ENCODE data around the gene LRRC7. TPM values are rescaled to one million over a fixed set of nuclear protein-coding genes. Genes with fewer than 3 reads are reported as not detected.

Gene LRRC7
- total RNA-seq, 4 donors from 2014 or later = 11.1 to 21.3 (median 14.1) TPM

GRCh38 chr1:69686367-69686984 is 118.8 kb downstream of the LRRC7 start:
- no peak overlapping the region for H3K27ac ChIP-seq
- no peaks in the 10 kb centered on the region for H3K36me3 ChIP-seq
- H3K4me3 ChIP-seq = no peak overlapping the region
- no peaks in the 10 kb centered on the region for H3K27me3 ChIP-seq
- no peaks in the 10 kb centered on the region for H3K9me3 ChIP-seq
- H3K4me1 ChIP-seq = no peaks in the 10 kb centered on the region
- TF ChIP-seq EP300 (IDR thresholded peaks at IDR 0.05) (no peak), CTCF (IDR thresholded peaks at IDR 0.05) (no peak), POLR2A (IDR thresholded peaks at IDR 0.05) (no peak)
- WGBS, 2 donors = 97 to 98% methylated on average over 1 of the region's 1 CpG
- no peak for DNase-seq (ENCODE audit: low spot score in 2 of 2)

GRCh38 chr1:69688193-69688592 is 120.5 kb downstream of the LRRC7 start:
- no peaks in the 10 kb centered on the region for H3K36me3 ChIP-seq
- H3K27ac ChIP-seq = no peak overlapping the region
- H3K4me3 ChIP-seq = no peak overlapping the region
- H3K27me3 ChIP-seq = no peaks in the 10 kb centered on the region
- WGBS, 2 donors = 80 to 88% methylated on average over 2 of the region's 2 CpGs
- H3K4me1 ChIP-seq = no peaks in the 10 kb centered on the region
- H3K9me3 ChIP-seq = no peaks in the 10 kb centered on the region
- no peak for DNase-seq (ENCODE audit: low spot score in 2 of 2)
- TF ChIP-seq POLR2A (IDR thresholded peaks at IDR 0.05) = no peak
- no peak for TF ChIP-seq CTCF (IDR thresholded peaks at IDR 0.05)
- no peak for TF ChIP-seq EP300 (IDR thresholded peaks at IDR 0.05)

GRCh38 chr1:69691179-69691578 is 123.5 kb downstream of the LRRC7 start:
- Histone ChIP-seq H3K4me3 (no peak overlapping the region), H3K27me3 (no peaks in the 10 kb centered on the region), H3K9me3 (peaks cover 0 to 9% (median 0%) of the 10 kb centered on the region in 4 donors), H3K27ac (no peak overlapping the region), H3K36me3 (no peaks in the 10 kb centered on the region), H3K4me1 (no peaks in the 10 kb centered on the region)
- WGBS, 2 donors = 53 to 56% methylated on average over 3 of the region's 3 CpGs
- TF ChIP-seq CTCF (IDR thresholded peaks at IDR 0.05) (no peak), EP300 (IDR thresholded peaks at IDR 0.05) (no peak), POLR2A (IDR thresholded peaks at IDR 0.05) (no peak)
- no peak for DNase-seq (ENCODE audit: low spot score in 2 of 2)

GRCh38 chr1:69693921-69694675 is 126.4 kb downstream of the LRRC7 start:
- TF ChIP-seq EP300 (IDR thresholded peaks at IDR 0.05) (no peak), CTCF (IDR thresholded peaks at IDR 0.05) (no peak), POLR2A (IDR thresholded peaks at IDR 0.05) (no peak)
- H3K27ac ChIP-seq = no peak overlapping the region
- DNase-seq (ENCODE audit: low spot score in 2 of 2) = no peak
- no peaks in the 10 kb centered on the region for H3K4me1 ChIP-seq
- no peaks in the 10 kb centered on the region for H3K27me3 ChIP-seq
- H3K4me3 ChIP-seq = no peak overlapping the region
- no peaks in the 10 kb centered on the region for H3K36me3 ChIP-seq
- H3K9me3 ChIP-seq = peaks cover 0 to 9% (median 0%) of the 10 kb centered on the region in 4 donors

GRCh38 chr1:69697340-69697739 is 129.6 kb downstream of the LRRC7 start:
- 92 to 96% methylated on average over 2 of the region's 2 CpGs for WGBS, 2 donors
- H3K9me3 ChIP-seq = peaks cover 0 to 9% (median 0%) of the 10 kb centered on the region in 4 donors
- no peak for TF ChIP-seq CTCF (IDR thresholded peaks at IDR 0.05)
- no peak for TF ChIP-seq EP300 (IDR thresholded peaks at IDR 0.05)
- TF ChIP-seq POLR2A (IDR thresholded peaks at IDR 0.05) = no peak
- no peaks in the 10 kb centered on the region for H3K36me3 ChIP-seq
- H3K27me3 ChIP-seq = no peaks in the 10 kb centered on the region
- no peak for DNase-seq (ENCODE audit: low spot score in 2 of 2)
- H3K4me1 ChIP-seq = no peaks in the 10 kb centered on the region
- H3K27ac ChIP-seq = no peak overlapping the region
- no peak overlapping the region for H3K4me3 ChIP-seq
